SK-N-SH (cell line): ENCODE measurements around the gene FLOT1.

ENCODE experiments used
- CTCF ChIP-seq: fragments of 200-600 bp; sonication (generic); IDR thresholded peaks from 2 replicates; pipeline ENCODE4 v1.6.1; 2017; ENCODE audit warnings: antibody characterized with exemption, mild to moderate bottlenecking, moderate library complexity
- RCOR1 ChIP-seq: fragments of 150-350 bp; IDR thresholded peaks from 2 replicates; pipeline ENCODE4 v1.6.1; 2017; ENCODE audit warnings: antibody characterized with exemption, low read length
- YY1 ChIP-seq: IDR thresholded peaks from 2 replicates; pipeline ENCODE4 v1.4.0; 2012; ENCODE audit warnings: low read depth, mild to moderate bottlenecking

- no peak; the same call in 1 of the 2 replicates for TF ChIP-seq CTCF
- TF ChIP-seq YY1, result peak; percentile 61
- no peak for TF ChIP-seq RCOR1
These were observed 22.4 kb downstream of the FLOT1 start, which contains the start of gene TUBB for GRCh38 chr6:30719791-30720737.
